Trophoblast cell (in vitro differentiated cells and primary cell): Measurements from ENCODE around the gene ADAM8.

Experiments used
- DNase-seq, 2 donors: peaks; one replicate each; pipeline ENCODE4 v3.0.0-alpha.2; 2016
- H2AFZ ChIP-seq: 2 replicates; pipeline ENCODE4 v1.6.1; 2013; ENCODE audit warnings: low read length, moderate library complexity, mild to moderate bottlenecking; ENCODE audit not compliant: insufficient read depth, poor library complexity
- H2AK5ac ChIP-seq: 2 replicates; pipeline ENCODE4 v1.6.1; 2013; ENCODE audit warnings: mild to moderate bottlenecking, low read length
- H2BK120ac ChIP-seq: 2 replicates; pipeline ENCODE4 v1.6.1; 2013; ENCODE audit warnings: low read length, mild to moderate bottlenecking, moderate library complexity; ENCODE audit not compliant: insufficient read depth, poor library complexity
- H2BK12ac ChIP-seq: 2 replicates; pipeline ENCODE4 v1.6.1; 2013; ENCODE audit warnings: mild to moderate bottlenecking, low read length, moderate library complexity
- H2BK5ac ChIP-seq: 2 replicates; pipeline ENCODE4 v1.6.1; 2013; ENCODE audit warnings: low read length, low read depth, moderate library complexity, mild to moderate bottlenecking; ENCODE audit not compliant: poor library complexity
- H3K14ac ChIP-seq: 2 replicates; pipeline ENCODE4 v1.6.1; 2013; ENCODE audit warnings: mild to moderate bottlenecking, low read length
- H3K18ac ChIP-seq: 2 replicates; pipeline ENCODE4 v1.6.1; 2013; ENCODE audit warnings: mild to moderate bottlenecking, low read length
- H3K23ac ChIP-seq: 2 replicates; pipeline ENCODE4 v1.6.1; 2013; ENCODE audit warnings: low read length
- H3K27ac ChIP-seq: 2 replicates; pipeline ENCODE4 v1.5.1; 2013; ENCODE audit warnings: low read depth, mild to moderate bottlenecking, inconsistent platforms, low read length, moderate library complexity
- H3K27me3 ChIP-seq: 2 replicates; pipeline ENCODE4 v1.6.1; 2013; ENCODE audit warnings: inconsistent platforms, mild to moderate bottlenecking, low read length, moderate library complexity; ENCODE audit not compliant: insufficient read depth
- H3K36me3 ChIP-seq, 2 experiments: 1 replicate in 1 of 2; 2 replicates in 1 of 2; pipeline ENCODE4 v1.6.1; 2013; ENCODE audit warnings: low read length in 2 of 2, mild to moderate bottlenecking in 2 of 2, moderate library complexity in 1 of 2; ENCODE audit not compliant: insufficient read depth in 2 of 2, control insufficient read depth in 1 of 2
- H3K4ac ChIP-seq: 2 replicates; pipeline ENCODE4 v1.6.1; 2013; ENCODE audit warnings: low read depth, mild to moderate bottlenecking, low read length, moderate library complexity
- H3K4me1 ChIP-seq, 2 experiments: 1 replicate in 1 of 2; 2 replicates in 1 of 2; pipeline ENCODE4 v1.6.1; 2013; ENCODE audit warnings: low read length in 2 of 2, mild to moderate bottlenecking in 2 of 2, moderate library complexity in 1 of 2; ENCODE audit not compliant: insufficient read depth in 2 of 2, control insufficient read depth in 1 of 2
- H3K4me2 ChIP-seq: 2 replicates; pipeline ENCODE4 v1.6.1; 2013; ENCODE audit warnings: inconsistent platforms, mild to moderate bottlenecking, low read length, moderate library complexity
- H3K4me3 ChIP-seq: 2 replicates; pipeline ENCODE4 v1.5.1; 2013; ENCODE audit warnings: mild to moderate bottlenecking, low read depth, low read length, inconsistent platforms
- H3K79me1 ChIP-seq: one replicate; pipeline ENCODE4 v1.6.1; 2013; ENCODE audit warnings: low read length
- H3K79me2 ChIP-seq: 2 replicates; pipeline ENCODE4 v1.6.1; 2013; ENCODE audit warnings: low read length, mild to moderate bottlenecking; ENCODE audit not compliant: control insufficient read depth, insufficient read depth, poor library complexity
- H3K9ac ChIP-seq: 2 replicates; pipeline ENCODE4 v1.6.1; 2013; ENCODE audit warnings: mild to moderate bottlenecking, low read length
- H3K9me3 ChIP-seq: 2 replicates; pipeline ENCODE4 v1.6.1; 2013; ENCODE audit warnings: low read depth, mild to moderate bottlenecking, control low read depth, inconsistent platforms, low read length; ENCODE audit not compliant: insufficient read depth
- H4K12ac ChIP-seq: 2 replicates; pipeline ENCODE4 v1.6.1; 2013; ENCODE audit warnings: low read depth, mild to moderate bottlenecking, low read length, moderate library complexity
- H4K8ac ChIP-seq: 2 replicates; pipeline ENCODE4 v1.6.1; 2013; ENCODE audit warnings: low read depth, mild to moderate bottlenecking, low read length, moderate library complexity
- H4K91ac ChIP-seq: one replicate; pipeline ENCODE4 v1.6.1; 2013; ENCODE audit warnings: low read depth, mild to moderate bottlenecking, low read length, moderate library complexity
- WGBS: extraction: QIAGEN DNeasy Blood & Tissue Kit; methylation state at CpG from one replicate; pipeline ENCODE4 v1.1.7; 2013; ENCODE audit warnings: missing lambda C conversion rate; ENCODE audit not compliant: insufficient read length, insufficient coverage; ENCODE audit errors: extremely low coverage; 5-methylcytosine and 5-hydroxymethylcytosine counted together

Gene ADAM8

DNA sequence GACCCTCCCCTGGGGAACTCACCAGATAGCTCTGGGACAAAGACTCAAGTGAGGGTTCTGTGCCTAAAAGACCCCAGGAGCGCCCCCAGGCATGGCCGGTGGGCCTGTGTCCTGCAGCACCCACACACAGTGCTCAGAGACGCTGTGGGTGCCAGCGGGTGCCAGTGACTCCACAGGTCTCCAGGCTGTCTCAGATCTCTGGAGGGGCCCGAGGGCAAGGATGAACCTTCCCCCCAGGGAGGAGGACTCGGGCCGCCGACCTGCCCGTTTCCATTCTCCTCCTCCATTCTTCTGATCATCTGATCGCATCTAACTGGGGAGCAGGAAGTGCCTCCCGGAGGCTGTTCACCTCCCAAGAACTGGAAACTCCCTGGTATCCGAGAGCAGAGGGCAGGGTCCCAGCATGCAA lies 980 bp downstream of the ADAM8 start:
- no peak overlapping the region for H3K4ac ChIP-seq
- no peak overlapping the region for H4K8ac ChIP-seq
- peak overlapping the region; percentile 59 for H3K14ac ChIP-seq
- H3K9me3 ChIP-seq: no peaks in the 10 kb centered on the region
- H3K4me1 ChIP-seq: peaks cover 35 to 41% of the 10 kb centered on the region in 2 experiments
- H2BK5ac ChIP-seq: no peak overlapping the region
- peaks cover 21% of the 10 kb centered on the region for H3K79me1 ChIP-seq
- peaks cover 16 to 19% of the 10 kb centered on the region in 2 experiments for H3K36me3 ChIP-seq
- H3K4me2 ChIP-seq: no peak overlapping the region
- no peaks in the 10 kb centered on the region for H3K27me3 ChIP-seq
- no peak overlapping the region for H2AK5ac ChIP-seq
- H3K4me3 ChIP-seq: no peak overlapping the region
- H3K9ac ChIP-seq: no peak overlapping the region
- no peak overlapping the region for H2BK12ac ChIP-seq
- H3K27ac ChIP-seq: no peak overlapping the region
- H3K79me2 ChIP-seq: peaks cover 3% of the 10 kb centered on the region
- H2BK120ac ChIP-seq: no peak overlapping the region
- H4K91ac ChIP-seq: peak overlapping the region; percentile 70
- DNase-seq: peak; percentile 94 to 96
- H3K18ac ChIP-seq: no peak overlapping the region
- H2AFZ ChIP-seq: no peak overlapping the region
- no peak overlapping the region for H4K12ac ChIP-seq
- WGBS: no CpG with 5 or more reads among the region's 12 CpGs
- H3K23ac ChIP-seq: no peak overlapping the region

DNA sequence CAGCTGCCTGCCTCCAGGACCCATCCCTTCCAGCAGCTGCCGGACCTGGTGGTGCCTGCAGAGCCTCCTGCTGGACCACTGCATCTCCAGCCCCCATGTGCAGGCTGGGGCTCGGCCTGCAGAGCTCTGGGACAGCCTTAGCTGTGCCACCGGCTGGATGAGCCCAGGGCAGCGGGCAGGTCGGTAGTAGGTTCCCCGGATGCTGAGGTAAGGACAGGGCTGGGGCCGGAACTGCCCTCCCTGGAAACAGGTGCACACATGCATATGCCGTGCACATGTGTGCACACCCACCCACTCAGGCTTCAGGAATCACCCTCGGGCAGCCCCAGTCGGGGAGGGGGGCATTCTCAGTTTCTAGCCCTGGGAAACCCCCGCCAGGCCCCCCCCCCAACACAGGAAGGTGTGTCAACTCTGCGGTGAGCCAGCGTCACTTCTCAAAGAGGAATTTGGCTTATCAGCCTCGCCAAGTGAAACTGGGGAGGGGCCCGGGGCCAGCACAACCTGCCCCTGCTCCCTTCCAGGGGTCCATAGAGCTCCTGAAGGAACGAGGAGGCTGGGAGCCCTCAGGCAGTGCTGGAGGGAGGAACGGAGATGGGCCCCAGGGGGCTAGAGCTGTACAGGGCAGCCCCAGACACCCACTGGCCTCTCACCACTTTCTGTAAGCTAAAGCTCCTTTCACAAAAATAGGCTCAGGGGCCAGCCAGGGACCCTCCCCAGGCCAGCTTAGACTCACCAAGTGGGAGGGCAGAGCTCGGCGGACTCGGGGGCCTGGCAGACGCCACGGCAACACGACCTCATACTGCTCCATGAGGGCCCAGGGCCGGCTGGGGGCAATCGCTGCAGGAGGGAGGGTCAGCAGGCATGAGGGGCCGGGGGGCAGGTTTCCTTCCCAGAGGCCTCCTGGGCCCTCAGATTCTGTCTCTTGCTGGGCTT lies 1.7 kb downstream of the ADAM8 start:
- Histone ChIP-seq H3K36me3 (peaks cover 14 to 17% of the 10 kb centered on the region in 2 experiments), H3K4me1 (peaks cover 35 to 41% of the 10 kb centered on the region in 2 experiments), H2BK120ac (peak overlapping the region; percentile 16), H3K14ac (no peak overlapping the region), H2BK5ac (peak overlapping the region; percentile 27), H4K8ac (no peak overlapping the region), H3K9ac (no peak overlapping the region), H3K9me3 (no peaks in the 10 kb centered on the region), H4K12ac (no peak overlapping the region), H2AFZ (no peak overlapping the region), H2AK5ac (no peak overlapping the region), H3K27me3 (no peaks in the 10 kb centered on the region), H2BK12ac (no peak overlapping the region), H3K4me2 (no peak overlapping the region), H3K79me1 (peaks cover 21% of the 10 kb centered on the region), H3K4ac (no peak overlapping the region), H3K4me3 (no peak overlapping the region), H3K27ac (no peak overlapping the region), H3K18ac (no peak overlapping the region), H3K79me2 (peaks cover 3% of the 10 kb centered on the region), H3K23ac (no peak overlapping the region), H4K91ac (peak overlapping the region; percentile 72)
- no CpG with 5 or more reads among the region's 26 CpGs for WGBS
- peak; percentile 85 to 88 for DNase-seq

DNA sequence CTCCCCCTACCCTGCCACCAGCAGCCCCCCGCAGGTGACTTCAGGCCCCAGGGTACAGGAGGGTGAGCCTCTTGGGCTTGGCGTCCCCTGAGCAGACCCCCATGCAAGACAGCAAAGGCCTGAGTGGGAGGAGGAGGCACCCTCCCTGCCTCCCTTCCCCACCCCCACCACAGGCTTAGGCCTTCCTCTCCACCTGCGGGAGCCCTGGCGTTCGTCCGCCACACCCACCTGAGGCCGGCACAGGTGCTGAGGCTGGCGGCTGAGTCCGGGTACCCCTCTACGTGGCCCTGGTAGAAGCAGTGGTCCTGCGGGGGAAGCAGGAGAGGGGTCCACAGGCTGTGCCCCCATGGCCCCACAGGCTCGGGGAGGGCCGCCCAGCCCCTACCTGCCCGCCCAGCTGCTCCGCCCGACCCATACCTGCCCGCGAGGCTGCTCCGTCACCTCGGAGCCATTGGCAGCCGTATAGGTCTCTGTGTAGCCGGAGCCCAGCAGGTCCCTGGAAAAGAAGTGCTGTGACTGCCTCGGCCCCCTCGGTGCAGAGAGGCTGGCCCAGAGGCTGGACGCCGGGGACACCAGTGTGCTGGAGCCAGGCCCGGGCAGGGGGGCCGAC lies 3.0 kb downstream of the ADAM8 start:
- H3K9me3 ChIP-seq: no peaks in the 10 kb centered on the region
- H3K79me1 ChIP-seq: peaks cover 21% of the 10 kb centered on the region
- no peak overlapping the region for H2AK5ac ChIP-seq
- H2BK12ac ChIP-seq: no peak overlapping the region
- no CpG with 5 or more reads among the region's 28 CpGs for WGBS
- H3K36me3 ChIP-seq: peaks cover 10 to 14% of the 10 kb centered on the region in 2 experiments
- no peak overlapping the region for H3K4ac ChIP-seq
- no peak overlapping the region for H3K4me3 ChIP-seq
- H3K79me2 ChIP-seq: peaks cover 3% of the 10 kb centered on the region
- no peak overlapping the region for H4K8ac ChIP-seq
- peaks cover 25 to 28% of the 10 kb centered on the region in 2 experiments for H3K4me1 ChIP-seq
- no peak overlapping the region for H3K27ac ChIP-seq
- H2AFZ ChIP-seq: no peak overlapping the region
- H3K14ac ChIP-seq: no peak overlapping the region
- no peak overlapping the region for H3K9ac ChIP-seq
- no peaks in the 10 kb centered on the region for H3K27me3 ChIP-seq
- no peak overlapping the region for H4K91ac ChIP-seq
- H2BK5ac ChIP-seq: no peak overlapping the region
- no peak overlapping the region for H3K23ac ChIP-seq
- DNase-seq: no peak
- H4K12ac ChIP-seq: no peak overlapping the region
- no peak overlapping the region for H3K18ac ChIP-seq
- H2BK120ac ChIP-seq: no peak overlapping the region
- no peak overlapping the region for H3K4me2 ChIP-seq

DNA sequence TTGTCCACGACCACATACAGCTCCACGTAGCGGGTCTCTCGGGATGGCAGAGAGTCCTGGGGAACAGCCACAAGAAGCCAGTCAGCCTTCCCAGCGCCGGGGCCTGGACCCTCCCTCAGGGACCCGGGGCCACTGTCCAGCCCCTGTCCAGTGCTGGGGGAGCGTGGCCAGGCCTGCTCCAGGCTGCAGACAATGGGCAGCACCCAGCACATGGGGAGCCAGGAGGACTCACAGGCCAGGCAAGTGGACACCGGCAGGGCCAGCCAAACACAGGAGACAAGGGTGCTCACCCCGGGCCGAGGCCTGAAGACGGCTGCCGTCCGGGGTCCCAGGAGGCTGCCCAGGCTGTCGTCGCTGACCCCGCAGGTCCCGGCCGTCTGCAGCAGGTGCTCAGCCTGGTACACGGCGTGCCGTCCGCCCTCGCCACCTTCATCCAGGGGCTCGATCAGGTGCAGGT lies 3.7 kb downstream of the ADAM8 start:
- Histone ChIP-seq H3K4me1 (peaks cover 22 to 24% of the 10 kb centered on the region in 2 experiments), H3K36me3 (peaks cover 10 to 14% of the 10 kb centered on the region in 2 experiments), H2AFZ (no peak overlapping the region), H3K27ac (no peak overlapping the region), H3K23ac (no peak overlapping the region), H3K4me2 (no peak overlapping the region), H2BK5ac (no peak overlapping the region), H3K4ac (no peak overlapping the region), H3K9me3 (no peaks in the 10 kb centered on the region), H3K14ac (no peak overlapping the region), H2BK12ac (no peak overlapping the region), H4K12ac (no peak overlapping the region), H3K79me1 (peaks cover 18% of the 10 kb centered on the region), H4K8ac (no peak overlapping the region), H3K27me3 (no peaks in the 10 kb centered on the region), H3K18ac (no peak overlapping the region), H4K91ac (no peak overlapping the region), H3K4me3 (no peak overlapping the region), H2BK120ac (no peak overlapping the region), H2AK5ac (no peak overlapping the region), H3K79me2 (peaks cover 3% of the 10 kb centered on the region), H3K9ac (no peak overlapping the region)
- WGBS: no CpG with 5 or more reads among the region's 25 CpGs
- no peak for DNase-seq
